Body of pancreas (tissue), 4 donors: ENCODE results near the gene PTPRN2. TPM values are rescaled to one million over a fixed set of nuclear protein-coding genes. Genes with fewer than 3 reads are reported as not detected.
A peak's percentile ranks its signal among the peaks of the same experiment; 100 is the strongest.

ENCODE experiments used
- ATAC-seq: fragments of 150-250 bp; one replicate; pipeline ENCODE4 v1.9.1; 2016
- DNase-seq, 4 donors: peaks; one replicate each; pipeline ENCODE4 v3.0.0-alpha.2; 2019
- H3K27ac ChIP-seq, 4 donors: fragments of 200-600 bp; sonication (generic); 1 replicate in 3 of 4; 2 replicates in 1 of 4; pipeline versions ENCODE4 v1.5.1 to v1.6.1; 2016 to 2019; ENCODE audit warnings: mild to moderate bottlenecking in 1 of 4, mixed read lengths in 1 of 4, moderate library complexity in 1 of 4
- H3K27me3 ChIP-seq, 2 donors: fragments of 200-600 bp; sonication (generic); one replicate each; pipeline ENCODE4 v1.6.0; 2016; ENCODE audit warnings: mild to moderate bottlenecking in 1 of 2
- H3K36me3 ChIP-seq, 2 donors: fragments of 200-600 bp; sonication (generic); replicated peaks in 1 of 2; 2 replicates each; pipeline ENCODE4 v1.5.1; 2016; ENCODE audit warnings: low read depth in 2 of 2; ENCODE audit not compliant: insufficient read depth in 1 of 2
- H3K4me1 ChIP-seq: fragments of 200-600 bp; sonication (generic); one replicate; pipeline ENCODE4 v1.6.0; 2016
- H3K4me3 ChIP-seq, 2 donors: fragments of 200-600 bp; sonication (generic); 1 replicate in 1 of 2; 2 replicates in 1 of 2; pipeline ENCODE4 v1.5.1; 2016 to 2019
- H3K9me3 ChIP-seq, 3 donors: fragments of 200-600 bp; sonication (generic); 1 replicate in 2 of 3; 2 replicates in 1 of 3; pipeline ENCODE4 v1.5.1; 2016
- CTCF ChIP-seq, 7 experiments: fragments of 450-650 bp in 4 of 7; fragments of 200-600 bp in 3 of 7; sonication (generic) in 3 of 7; IDR thresholded peaks; one replicate each; pipeline ENCODE4 v1.5.1; 2016 to 2019; ENCODE audit warnings: antibody characterized with exemption in 7 of 7
- POLR2A ChIP-seq, 3 donors: fragments of 450-650 bp; IDR thresholded peaks; one replicate each; pipeline ENCODE4 v1.6.1; 2016; ENCODE audit warnings: antibody characterized with exemption in 3 of 3, mild to moderate bottlenecking in 2 of 3
- WGBS, 2 donors: methylation state at CpG; one replicate each; pipeline ENCODE4 v1.1.5; 2017; 5-methylcytosine and 5-hydroxymethylcytosine counted together
- intact Hi-C: fragments of 100-400 bp; cut with DNase I; formaldehyde crosslinking; loops from one replicate; pipeline ENCODE4 v1.15.1; 2023
- total RNA-seq, 2 donors: library from RNA; depleted of rRNA; stranded (reverse); fragments of >200 nt; gene quantifications; one replicate each; pipeline ENCODE4 v1.1.0, GENCODE V29; 2016

PTPRN2 gene
- total RNA-seq, 2 donors from 2014 or later = 31.6 to 76.1 TPM

GRCh38 chr7:158325530-158326381, 261.9 kb downstream of the PTPRN2 start:
- Histone ChIP-seq H3K4me3 (no peak overlapping the region), H3K9me3 (no peaks in the 10 kb centered on the region), H3K36me3 (no peaks in the 10 kb centered on the region), H3K27ac (no peak overlapping the region), H3K27me3 (no peaks in the 10 kb centered on the region), H3K4me1 (no peaks in the 10 kb centered on the region)
- DNase-seq = peak in 2 of 4 donors; percentile 21 to 39
- no peak for ATAC-seq
- TF ChIP-seq CTCF (IDR thresholded peaks at IDR 0.05) = no peak
- TF ChIP-seq POLR2A (IDR thresholded peaks at IDR 0.05) = no peak
- intact Hi-C loops = no loop called here
- WGBS, 2 donors = 54 to 60% methylated on average over 25 to 27 of the region's 27 CpGs

- TF ChIP-seq CTCF (IDR thresholded peaks at IDR 0.05) (no peak), POLR2A (IDR thresholded peaks at IDR 0.05) (no peak)
- no peak overlapping the region for H3K27ac ChIP-seq
- 77 to 83% methylated on average over 15 to 17 of the region's 17 CpGs for WGBS, 2 donors
These were observed 262.9 kb downstream of the PTPRN2 start for GRCh38 chr7:158324397-158325360.

GRCh38 chr7:158323741-158324396, 263.8 kb downstream of the PTPRN2 start:
- ATAC-seq (no peak), DNase-seq (no peak)
- no peaks in the 10 kb centered on the region for H3K4me1 ChIP-seq
- no peak overlapping the region for H3K4me3 ChIP-seq
- TF ChIP-seq POLR2A (IDR thresholded peaks at IDR 0.05) = no peak
- no peak for TF ChIP-seq CTCF (IDR thresholded peaks at IDR 0.05)
- whole genome bisulfite sequencing, 2 donors = 83 to 85% methylated on average over 21 of the region's 21 CpGs
- H3K9me3 ChIP-seq = no peaks in the 10 kb centered on the region
- no peaks in the 10 kb centered on the region for H3K27me3 ChIP-seq
- no peaks in the 10 kb centered on the region for H3K36me3 ChIP-seq
- no peak overlapping the region for H3K27ac ChIP-seq
- intact Hi-C loops = no loop called here

More at GRCh38 chr7:158324397-158325360, 262.9 kb downstream of the PTPRN2 start:
- intact Hi-C loops = no loop called here
- Histone ChIP-seq H3K4me3 (no peak overlapping the region), H3K36me3 (no peaks in the 10 kb centered on the region), H3K9me3 (no peaks in the 10 kb centered on the region), H3K4me1 (no peaks in the 10 kb centered on the region), H3K27me3 (no peaks in the 10 kb centered on the region)
- no peak for ATAC-seq
- DNase-seq = no peak

- TF ChIP-seq POLR2A (IDR thresholded peaks at IDR 0.05) (no peak), CTCF (IDR thresholded peaks at IDR 0.05) (no peak)
- intact Hi-C loops = no loop called here
- 67 to 73% methylated on average over 8 to 13 of the region's 13 CpGs for WGBS, 2 donors
These were observed 264.8 kb downstream of the PTPRN2 start for GRCh38 chr7:158322616-158323530.

More at GRCh38 chr7:158322616-158323530, 264.8 kb downstream of the PTPRN2 start:
- no peak for DNase-seq
- ATAC-seq = no peak
- Histone ChIP-seq H3K9me3 (no peaks in the 10 kb centered on the region), H3K36me3 (no peaks in the 10 kb centered on the region), H3K27me3 (no peaks in the 10 kb centered on the region), H3K4me1 (no peaks in the 10 kb centered on the region), H3K4me3 (no peak overlapping the region), H3K27ac (no peak overlapping the region)
